NCI-H2081 treated with DMSO at 0.1 percent for 48 hours (cell line): ENCODE data around the gene TMEM14B.
"Not testable (repeated sequence)": the region's sequence is repeated elsewhere in the genome, so short reads cannot be mapped to it uniquely, and the experiment has no call there.

Source experiments
- DNase-seq: peaks from one replicate; lab custom pipeline; 2025; lab: John Stamatoyannopoulos, UW

TMEM14B gene

DNA sequence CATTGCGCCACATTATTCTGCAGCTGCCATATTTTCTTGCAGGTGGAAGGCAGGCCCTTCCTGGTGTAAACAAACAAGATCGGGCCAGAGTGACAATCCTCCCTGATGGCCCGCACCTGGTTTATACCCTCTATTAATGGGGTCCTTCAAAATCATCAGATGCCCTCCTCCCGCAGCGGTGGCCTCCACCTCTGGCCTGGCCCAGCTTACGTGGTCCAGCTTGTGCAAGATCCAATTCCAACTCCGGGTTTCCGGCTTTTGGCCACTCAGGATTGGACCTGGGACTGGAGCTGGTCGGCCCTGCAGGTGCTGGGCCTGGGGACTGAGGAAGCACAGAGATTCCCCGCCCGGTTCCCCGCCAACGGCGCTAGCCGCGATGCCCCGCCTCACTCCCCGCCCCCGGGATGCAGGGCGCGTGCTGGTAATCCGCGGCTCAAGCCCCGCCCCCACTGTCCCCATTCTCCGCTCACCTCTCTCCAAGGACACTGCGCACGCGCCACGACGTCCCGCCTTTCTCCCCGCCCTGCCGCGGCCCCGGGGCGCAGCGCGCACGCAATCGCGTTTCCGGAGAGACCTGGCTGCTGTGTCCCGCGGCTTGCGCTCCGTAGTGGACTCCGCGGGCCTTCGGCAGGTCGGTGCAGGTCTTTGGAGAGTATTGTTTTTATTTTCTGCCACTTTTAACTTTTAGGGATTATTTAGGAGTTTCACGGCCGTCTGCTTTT is at the start of gene TMEM14B:
TSS of gene TMEM14B (plus strand) at position 555 of the 722 bp plus-strand sequence. CDS start 1,441 bp downstream, outside the sequence.
- peak; percentile 85 for DNase-seq

DNA sequence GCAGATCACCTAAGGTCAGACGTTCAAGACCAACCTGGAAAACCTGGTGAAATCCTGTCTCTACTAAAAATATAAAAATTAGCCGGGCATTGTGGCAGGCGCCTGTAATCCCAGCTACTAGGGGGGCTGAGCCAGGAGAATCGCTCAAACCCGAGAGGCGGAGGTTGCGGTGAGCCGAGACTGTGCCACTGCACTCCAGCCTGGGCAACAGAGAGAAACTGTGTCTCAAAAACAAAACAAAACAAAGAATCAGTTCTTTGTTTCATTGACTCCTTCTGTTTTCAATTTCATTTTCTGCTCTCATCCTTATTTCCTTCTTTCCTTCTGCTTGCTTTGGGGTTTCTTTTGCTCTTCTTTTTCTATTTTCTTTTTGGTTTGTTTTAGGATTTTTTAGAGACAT is 33.6 kb upstream of the TMEM14B start:
- DNase-seq, result no peak

DNA sequence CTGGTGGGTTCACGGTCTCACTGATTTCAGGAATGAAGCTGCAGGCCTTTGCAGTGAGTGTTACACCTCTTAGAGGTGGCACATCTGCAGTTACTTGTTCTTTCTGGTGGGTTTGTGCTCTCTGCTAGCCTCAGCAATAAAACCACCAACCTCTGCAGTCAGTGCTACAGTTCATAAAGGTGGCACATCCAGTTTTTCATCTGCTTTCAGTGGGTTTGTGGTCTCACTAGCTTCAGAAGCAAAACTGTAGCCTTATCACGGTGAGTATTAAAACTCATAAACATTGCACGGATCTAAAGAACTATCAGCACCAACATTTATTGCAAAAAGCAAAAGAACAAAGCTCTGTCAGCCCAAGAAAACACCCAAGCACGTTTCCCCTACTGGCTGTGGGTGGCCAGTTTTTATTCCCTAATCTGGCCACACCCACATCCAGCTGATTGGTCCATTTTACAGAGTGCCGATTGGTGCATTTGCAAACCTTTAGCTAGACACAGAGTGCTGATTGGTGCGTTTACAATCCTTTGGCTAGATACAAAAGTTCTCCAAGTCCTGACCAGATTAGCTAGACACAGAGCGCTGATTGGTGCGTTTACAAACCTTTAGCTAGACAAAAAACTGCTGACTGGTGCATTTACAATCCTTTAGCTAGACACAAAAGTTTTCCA is 28.2 kb upstream of the TMEM14B start:
- no peak for DNase-seq

DNA sequence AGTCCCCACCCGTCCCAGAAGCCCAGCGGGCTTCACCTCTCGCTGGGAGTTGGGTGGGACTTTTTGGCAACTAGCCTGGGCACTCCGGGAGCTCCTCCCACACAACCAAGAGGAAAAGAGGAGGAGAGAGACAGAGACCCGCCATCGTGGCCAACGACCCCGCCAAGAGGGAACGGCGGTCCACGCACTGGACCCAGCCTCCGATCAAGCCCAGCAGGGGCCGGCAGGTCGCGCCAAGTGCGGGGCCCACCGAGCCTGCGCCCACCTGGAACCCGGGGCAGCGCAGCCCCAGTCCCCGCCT is 27.7 kb upstream of the TMEM14B start:
- no peak for DNase-seq

DNA sequence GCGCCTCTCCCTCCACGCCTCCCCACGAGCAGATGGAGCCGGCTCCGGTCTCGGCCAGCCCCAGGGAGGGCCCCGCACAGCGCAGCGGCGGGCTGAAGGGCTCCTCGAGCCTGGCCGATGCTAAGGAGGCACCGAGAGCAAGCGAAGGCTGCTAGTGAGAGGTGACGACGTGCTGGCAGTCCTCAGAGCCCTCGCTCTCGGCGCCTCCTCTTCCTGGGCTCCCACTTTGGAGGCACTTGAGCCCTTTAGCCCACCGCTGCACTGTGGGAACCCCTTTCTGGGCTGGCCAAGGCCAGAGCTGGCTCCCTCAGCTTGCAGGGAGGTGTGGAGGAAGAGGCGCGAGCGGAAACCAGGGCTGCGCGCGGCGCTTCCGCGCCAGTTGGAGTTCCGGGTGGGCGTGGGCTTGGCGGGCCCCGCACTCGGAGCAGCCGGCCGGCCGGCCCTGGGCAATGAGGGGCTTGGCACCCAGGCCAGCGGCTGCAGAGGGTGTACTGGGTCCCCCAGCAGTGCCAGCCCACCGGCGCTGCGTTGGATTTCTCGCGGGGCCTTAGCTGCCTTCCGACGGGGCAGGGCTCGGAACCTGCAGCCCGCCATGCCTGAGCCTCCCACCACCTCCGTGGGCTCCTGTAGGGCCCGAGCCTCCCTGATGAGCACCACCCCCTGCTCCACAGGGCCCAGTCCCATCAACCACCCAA is 27.2 kb upstream of the TMEM14B start:
- no peak for DNase-seq

DNA sequence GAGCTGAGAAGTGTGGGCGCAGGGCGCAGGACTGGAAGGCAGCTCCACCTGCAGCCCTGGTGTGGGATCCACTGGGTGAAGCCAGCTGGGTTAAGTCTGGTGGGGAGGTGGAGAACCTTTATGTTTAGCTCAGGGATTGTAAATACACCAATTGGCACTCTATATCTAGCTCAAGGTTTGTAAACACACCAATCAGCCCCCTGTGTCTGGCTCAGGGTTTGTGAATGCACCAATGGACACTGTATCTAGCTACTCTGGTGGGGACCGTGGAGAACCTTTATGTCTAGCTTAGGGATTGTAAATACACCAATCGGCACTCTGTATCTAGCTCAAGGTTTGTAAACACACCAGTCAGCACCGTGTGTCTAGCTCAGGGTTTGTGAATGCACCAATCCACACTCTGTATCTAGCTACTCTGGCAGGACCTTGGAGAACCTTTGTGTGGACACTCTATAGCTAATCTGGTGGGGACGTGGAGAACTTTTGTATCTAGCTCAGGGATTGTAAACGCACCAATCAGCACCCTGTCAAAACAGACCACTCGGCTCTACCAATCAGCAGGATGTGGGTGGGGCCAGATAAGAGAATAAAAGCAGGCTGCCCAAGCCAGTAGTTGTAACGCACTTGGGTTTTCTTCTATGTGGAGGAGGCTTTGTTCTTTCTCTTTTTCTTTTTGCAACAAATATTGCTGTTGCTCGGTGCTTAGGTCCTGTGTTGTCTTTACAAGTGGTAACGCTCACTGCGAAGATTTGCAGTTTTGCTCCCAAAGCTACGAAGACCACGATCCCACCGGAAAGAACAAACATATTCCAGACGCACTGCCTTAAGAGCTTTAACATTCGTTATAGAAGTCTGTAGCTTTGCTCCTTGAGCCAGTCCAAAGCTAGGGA is 26.4 kb upstream of the TMEM14B start:
- not testable (repeated sequence) for DNase-seq

DNA sequence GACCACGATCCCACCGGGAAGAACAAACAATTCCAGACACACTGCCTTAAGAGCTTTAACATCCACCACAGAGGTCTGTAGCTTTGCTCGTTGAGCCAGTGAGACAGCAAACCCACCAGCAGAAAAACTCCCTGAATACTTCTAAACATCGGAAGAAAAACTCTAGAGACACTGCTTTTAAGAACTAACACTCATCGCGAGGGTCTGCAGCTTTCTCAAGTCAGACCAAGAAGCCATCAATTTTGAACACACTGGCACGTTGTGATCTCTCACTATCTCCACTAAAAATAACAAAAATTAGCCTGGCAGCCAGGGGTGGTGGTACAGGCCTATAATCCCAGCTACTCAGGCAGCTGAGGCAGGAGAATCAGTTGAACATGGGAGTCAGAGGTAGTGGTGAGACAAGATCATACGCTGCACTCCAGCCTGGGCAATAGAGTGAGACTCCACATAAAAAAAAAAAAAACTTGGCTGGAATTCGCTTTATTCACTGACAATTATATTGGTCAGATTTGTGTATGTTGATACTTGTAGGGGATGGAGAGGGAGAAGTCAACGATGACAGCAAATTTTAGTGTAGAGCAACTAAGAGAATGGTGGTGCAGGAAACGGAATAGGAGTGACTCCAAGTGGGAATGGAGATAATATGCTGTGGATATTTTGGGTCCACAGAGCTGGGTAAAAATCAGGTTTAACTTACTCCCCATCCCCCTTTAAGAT is 25.6 kb upstream of the TMEM14B start:
- no peak for DNase-seq

DNA sequence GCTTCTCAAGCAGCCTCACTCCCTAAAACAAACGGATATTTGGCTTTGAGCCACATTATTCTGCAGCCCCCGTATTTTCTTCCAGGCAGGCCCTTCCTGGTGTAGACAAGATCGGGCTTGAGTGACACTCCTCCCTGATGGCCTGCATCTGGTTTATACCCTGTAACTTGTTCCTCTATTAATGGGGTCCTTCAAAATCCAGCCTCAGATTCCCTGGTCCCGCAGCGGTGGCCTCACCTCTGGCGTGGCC is 25.1 kb upstream of the TMEM14B start:
- peak; percentile 18 for DNase-seq

DNA sequence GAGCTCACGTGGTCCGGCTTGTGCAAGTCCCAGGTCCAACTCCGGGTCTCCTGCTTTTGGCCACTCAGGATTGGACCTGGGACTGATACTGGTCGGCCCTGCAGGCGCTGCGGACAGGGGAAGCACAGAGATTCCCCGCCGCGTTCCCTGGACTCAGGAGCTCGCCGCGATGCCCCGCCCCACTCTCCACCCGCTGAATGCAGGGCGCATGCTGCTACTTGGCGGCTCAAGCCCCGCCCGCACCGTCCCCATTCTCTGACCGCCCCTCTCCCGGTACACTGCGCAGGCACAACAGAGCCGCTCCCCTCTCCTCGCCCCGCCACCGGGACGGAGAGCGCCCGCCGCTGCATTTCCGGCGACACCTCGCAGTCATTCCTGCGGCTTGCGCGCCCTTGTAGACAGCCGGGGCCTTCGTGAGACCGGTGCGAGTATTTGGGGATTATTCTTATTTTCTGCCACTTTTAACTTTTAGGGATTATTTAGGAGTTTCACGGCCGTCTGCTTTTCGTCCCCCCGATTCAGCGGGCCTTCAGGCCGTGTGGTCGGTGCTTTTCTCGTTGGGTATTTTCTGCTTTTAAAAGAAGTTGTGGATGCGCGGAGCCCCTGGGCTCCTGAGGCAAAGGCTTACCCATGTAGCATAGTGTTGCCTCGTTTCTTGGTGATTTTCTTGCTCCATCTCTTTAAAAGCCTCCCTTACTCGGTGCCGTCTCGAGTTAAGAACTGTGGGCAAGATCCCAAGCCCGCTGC is 24.6 kb upstream of the TMEM14B start, which contains the start of gene TMEM14C:
TSS of gene TMEM14C (plus strand) at position 251 of the 747 bp plus-strand sequence. CDS start 1,544 bp downstream, outside the sequence.
- peak; percentile 73 for DNase-seq

DNA sequence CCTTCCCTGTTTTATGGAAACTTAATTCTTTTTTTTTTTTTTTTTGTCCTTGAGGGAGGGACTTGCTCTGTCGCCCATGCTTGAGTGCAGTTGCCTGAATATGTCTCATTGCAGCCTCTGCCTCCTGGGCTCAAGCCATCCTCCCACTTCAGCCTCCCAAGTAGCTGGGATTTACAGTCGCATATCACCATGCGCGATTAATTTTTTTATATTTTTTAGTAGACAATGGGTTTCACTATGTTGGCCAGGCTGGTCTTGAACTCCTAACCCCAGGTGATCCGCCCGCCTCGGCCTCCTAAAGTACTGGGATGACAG is 24.1 kb upstream of the TMEM14B start:
- DNase-seq, result no peak

DNA sequence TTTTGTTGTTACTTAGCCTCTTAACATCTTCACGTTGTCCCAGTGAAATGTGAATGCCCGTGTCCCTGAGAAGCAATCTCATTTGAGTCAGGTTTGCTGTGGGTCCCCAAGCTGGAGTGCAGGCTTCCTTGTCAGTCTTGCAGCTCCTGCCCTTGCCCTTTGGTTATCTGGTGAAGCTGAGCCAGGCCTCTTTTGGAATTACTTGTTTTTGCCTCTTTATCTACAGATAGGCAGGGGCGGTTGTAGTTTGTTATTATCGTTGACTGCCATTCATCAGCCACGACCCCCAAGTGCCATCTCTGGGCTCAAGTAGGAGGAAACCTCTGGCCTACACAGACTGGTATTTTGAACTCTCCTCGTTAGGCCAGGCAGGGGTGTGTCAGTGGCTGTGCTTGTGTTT is 22.6 kb upstream of the TMEM14B start:
- DNase-seq, result no peak

DNA sequence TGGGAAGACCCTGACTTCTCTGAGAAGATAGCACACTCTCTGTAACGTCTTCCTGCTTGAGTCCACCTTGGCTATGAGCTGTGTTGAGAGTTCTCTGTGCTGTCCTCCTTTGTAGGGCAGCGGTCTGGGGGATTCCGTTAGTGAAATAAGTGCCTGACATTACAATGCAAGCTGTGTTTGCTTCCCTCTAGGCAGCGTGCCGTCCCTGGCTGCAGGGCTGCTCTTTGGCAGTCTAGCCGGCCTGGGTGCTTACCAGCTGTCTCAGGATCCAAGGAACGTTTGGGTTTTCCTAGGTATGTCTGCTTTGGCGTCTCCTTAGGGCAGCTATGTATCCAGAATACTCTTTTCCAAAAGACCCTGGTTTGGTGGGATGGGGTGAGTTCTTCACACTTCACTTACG is 21.9 kb upstream of the TMEM14B start:
- no peak for DNase-seq

DNA sequence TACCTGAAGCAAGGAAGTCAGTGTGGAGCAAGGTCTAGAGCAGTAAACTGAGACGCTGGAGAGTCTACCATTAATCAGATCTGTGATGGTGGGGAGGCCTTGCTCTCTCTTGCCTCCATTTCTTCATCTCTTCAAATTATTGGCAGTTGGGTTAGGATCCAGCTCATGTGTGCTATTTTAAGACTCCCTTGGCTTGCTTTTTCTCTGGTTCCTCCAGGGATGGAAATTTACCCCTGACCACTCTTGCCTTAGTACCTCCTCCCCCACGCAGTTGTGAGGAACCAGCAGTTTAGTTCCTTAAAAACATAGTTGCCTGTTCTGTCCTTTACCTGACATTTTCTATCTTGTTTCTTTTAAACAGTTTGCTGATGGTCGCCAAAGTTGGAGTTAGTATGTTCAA is 17.4 kb upstream of the TMEM14B start:
- DNase-seq, result no peak

DNA sequence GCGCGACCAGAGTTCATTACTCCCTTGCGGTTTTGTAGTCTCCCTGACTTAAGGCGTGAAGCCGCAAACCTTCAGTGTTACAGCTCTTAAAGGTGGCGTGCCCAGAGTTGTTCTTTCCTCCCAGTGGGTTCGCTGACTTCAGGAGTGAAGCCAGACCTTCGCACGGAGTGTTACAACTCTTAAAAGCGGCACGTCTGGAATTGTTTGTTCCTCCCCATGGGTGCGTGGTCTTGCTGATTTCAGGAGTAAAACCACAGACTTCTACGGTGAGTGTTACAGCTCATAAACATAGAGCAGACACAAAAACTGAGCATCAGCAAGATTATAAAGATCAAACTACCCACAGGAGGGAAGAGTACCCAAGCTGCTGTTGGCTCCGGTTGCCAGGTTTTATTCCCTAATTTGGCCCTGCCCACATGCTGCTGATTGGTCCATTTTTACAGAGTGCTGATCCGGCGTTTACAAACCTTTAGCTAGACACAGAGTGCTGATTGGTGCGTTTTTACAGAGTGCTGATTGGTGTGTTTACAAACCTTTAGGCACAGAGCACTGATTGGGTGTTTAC is 14.4 kb upstream of the TMEM14B start:
- DNase-seq, result no peak

DNA sequence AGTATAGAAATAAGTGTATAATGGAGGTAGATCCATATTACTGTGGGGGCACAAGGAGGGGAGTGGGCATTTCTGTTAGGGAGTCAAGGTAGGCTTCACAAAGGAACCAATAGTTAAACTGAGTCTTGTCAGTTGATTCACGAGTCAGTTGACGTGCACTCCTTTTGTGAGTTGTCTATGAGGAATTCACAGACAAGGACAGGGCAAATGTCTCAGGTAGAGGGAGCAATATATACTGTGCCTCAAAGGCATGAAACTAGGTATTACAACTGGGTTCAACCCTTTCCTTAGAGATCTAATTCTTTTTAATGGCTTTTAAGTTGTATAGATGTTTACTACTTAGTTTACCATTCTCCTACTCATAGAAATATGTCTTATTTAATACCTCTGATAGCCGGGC is 13.7 kb upstream of the TMEM14B start:
- DNase-seq, result no peak

DNA sequence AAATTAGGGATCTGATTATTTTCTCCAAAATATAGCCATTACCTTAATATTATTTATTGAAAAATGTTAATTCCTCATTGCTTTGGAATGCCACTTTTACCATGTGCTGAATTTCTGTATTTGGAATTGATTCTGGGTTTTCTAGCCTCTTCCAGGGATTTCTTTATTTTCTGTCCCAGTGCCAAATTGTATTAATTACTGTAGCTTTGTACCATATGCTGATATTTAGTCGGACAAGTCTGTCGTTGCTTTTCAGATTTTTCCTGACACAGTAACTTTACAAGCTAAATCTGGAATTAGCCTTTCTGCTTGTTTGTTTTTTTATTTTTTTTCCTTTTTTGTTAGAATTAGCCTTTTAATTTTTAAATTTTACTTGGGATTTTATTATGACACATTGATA is 10.9 kb upstream of the TMEM14B start:
- no peak for DNase-seq

DNA sequence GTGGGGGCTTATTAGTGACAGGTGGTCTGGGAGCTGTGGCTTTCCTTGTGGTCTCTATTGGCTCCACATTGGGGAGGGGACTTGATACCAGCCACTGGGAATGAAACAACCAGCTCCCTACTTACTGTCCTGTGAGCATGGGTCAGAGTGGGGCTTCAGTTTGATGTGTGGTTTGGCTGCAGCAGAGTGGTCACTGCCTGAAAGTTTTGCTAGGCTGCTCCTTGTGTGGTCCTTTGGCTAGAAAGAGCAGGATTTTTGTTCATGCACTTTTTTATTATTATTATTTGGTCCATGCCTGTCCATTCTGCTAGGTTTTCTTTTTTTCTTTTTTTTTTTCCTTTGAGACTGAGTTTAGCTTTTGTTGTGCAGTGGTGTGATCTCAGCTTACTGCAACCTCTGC is 7.5 kb upstream of the TMEM14B start:
- no peak for DNase-seq

DNA sequence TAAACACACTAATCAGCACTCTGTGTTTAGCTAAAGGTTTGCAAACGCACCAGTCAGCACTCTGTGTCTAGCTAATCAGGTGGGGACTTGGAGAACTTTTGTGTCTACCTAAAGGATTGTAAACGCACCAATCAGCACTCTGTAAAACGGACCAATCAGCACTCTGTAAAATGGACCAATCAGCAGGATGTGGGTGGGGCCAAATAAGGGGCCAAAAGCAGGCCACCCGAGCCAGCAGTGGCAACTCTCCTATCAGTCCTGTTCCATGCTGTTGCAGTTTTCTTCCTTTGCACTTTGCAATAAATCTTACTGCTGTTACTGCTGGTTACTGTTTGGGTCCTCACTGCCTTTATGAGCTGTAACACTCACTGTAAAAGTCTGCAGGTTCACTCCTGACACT is 6.0 kb upstream of the TMEM14B start:
- DNase-seq, result not testable (repeated sequence)

DNA sequence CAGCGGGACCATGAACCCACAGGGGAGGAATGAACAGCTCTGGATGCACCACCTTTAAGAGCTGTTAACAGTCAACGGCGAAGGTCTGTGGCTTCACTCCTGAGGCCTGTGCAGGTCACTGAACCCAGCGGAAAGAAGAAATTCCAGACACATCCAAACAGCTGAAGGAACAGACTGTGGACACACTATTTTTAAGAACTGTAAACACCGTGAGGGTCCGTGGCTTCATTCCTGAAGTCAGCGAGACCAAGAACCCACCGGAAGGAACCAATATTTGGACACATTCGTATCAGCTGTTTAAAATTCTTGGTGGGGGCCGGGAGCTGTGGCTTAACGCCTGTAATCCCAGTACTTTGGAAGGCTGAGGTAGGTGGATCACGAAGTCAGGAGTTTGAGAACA is 5.4 kb upstream of the TMEM14B start:
- no peak for DNase-seq

DNA sequence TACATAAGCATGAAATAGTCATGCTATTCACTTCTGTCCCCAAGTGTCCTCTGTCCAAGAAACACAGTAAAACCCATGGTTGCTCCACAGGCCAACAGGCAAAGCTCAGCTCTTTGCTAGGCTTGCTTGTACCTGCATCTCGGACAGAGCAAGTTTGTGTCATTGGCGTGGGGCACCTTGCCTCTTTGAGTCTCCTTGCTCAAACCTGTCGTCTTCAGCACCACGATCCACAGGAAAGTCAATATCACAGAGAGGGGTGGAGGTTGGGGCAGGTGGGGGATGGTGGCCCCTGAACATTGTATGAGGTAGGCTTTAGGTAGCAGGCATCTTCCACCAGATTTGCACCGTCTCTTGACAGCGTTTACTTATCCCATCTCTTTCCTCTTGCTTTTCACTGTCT is 4.1 kb upstream of the TMEM14B start:
- no peak for DNase-seq

DNA sequence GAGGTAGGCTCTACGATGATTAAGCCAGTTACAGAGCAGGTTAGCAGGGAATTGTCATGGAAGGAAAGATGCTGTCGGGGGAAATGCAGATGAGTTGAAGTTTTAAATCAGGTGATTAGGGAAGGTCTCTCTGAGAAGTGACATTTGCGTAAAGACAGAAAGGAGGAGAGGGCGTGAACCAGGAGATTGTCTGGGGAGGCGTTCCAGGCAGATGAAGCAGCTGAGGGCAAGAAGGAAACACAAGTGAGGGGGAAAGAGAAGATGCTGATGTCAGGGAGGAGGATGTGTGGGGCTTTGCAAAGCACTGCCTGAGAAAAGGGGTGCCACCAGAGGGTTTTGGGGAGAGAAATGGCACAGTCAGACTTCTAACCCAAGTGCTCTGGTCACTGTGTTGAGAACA is 2.5 kb upstream of the TMEM14B start:
- no peak for DNase-seq
